Activated gamma-delta T cell treated with anti-CD3 and anti-CD28 coated beads, Interleukin-2, amount 50 U/mL, for 16 hours (primary cell): Measurements from ENCODE around the gene CLEC4G.
"Not testable (repeated sequence)": the region's sequence is repeated elsewhere in the genome, so short reads cannot be mapped to it uniquely, and the experiment has no call there.

Source experiments
- DNase-seq: peaks from one replicate; pipeline ENCODE4 v3.0.0-alpha.2; 2020; ENCODE audit warnings: low read depth

Gene CLEC4G

DNA sequence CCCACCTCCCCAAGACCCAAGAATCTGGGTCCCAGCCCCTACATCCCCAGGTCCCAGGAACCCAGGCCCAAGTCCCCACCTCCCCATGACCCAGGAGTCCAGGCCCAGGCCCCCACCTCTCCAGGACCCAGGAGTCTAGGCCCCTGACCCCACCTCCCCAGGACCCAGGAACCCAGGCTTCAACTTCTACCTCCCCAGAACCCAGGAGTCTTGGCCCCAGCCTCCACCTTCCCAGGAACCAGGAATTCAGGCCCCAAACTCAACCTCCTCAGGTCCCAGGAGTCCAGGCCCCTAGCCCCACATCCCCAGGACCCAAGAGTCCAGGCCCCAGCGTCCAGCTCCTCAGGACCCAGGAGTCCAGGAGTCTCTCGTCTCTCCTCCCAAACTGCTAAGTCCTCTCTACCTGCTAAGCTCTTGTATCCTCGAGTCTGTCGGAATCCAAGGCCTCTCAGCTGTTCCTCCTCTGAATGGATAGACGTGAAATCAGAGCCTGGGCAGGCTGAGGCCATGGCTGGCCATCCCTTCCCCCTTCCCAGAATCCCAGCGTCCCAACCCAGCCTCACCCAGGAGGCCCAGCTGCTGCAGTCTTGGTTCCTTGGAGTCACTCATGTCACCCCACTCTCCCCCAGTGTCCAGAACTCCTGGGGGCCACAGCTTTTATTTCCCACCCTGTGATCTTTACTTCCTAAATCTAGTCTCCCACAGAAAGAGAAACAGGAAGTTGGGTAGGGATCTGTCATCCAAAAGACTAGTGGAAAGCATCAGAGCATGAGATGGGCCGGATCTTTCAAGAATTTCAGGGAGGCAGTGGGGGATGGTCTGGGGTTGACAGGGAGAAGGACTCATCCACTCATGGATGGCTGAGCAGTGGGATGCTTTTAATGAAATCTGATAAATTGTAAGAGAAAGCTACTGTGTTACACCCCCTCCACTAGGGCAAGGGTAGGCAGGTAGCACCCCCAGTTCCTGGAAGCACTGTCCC is 15.3 kb upstream of the CLEC4G start, which contains the start of gene CD209:
TSS of gene CD209 (minus strand) at position 632 of the 982 bp plus-strand sequence. CDS start at position 609, 23 bp downstream.
- no peak for DNase-seq

- DNase-seq = not testable (repeated sequence)
These were observed 14.4 kb upstream of the CLEC4G start for GRCh38 chr19:7746306-7746705.

DNA sequence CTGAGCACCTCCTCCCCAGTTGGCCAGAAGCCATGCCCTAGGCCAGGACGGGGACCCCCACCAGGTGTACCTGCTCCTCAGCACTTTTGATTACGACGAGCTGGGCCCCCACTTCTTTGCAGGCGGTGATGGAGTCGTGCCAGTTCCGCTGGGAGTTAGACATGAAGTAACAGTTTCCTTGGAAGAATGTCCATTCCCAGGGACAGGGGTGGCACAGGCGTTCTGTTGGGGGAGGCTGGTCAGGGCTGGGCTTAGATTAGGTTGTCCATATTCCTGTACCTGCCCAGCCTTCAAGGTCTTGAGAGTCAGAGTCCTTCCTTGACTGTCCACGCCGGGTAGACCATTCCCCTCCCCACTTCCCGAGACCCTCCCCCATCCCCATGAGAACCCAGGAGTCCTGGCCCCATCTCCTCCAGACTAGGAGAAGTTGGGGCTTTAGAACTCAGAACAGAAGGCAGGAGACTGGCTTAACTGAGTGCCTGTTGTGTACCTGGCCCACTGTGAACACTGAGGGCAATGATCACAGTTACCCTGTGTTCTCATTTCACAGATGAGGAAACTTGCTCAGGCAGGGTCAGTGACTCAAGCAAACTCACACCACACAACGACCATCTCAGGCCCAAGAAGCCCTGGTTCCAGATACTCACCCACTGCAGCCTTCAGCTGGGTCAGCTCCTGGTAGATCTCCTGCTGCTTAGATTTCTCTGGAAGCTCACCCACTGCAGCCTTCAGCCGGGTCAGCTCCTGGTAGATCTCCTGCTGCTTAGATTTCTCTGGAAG is 13.2 kb upstream of the CLEC4G start:
- DNase-seq = no peak

DNA sequence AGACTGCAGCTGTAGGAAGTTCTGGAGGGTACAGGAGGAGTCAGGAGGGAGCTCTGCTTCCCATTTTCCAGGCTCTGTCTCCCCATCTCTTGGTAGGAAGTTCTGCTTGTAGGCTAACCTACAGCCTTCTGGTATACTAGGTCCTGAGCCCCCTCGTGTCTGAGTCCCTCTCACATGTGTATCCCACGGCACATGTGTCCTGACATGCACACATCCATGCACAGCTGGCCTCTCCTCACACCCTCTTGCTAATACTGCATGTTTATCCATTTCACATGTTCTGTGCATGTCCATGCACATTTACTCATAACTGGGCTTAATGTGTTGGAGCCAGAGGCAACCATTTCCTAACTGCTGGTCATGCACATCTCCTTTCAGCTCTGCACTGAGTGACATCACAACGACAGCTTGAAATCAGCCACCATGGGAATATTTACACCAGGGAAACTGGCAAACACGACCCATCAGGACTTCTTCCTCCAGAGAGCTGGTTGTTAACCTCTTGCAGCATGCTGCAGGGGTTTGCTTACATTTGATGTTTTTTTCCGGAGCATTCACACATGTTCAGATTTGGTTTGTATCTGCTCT is 12.4 kb upstream of the CLEC4G start:
- no peak for DNase-seq

DNA sequence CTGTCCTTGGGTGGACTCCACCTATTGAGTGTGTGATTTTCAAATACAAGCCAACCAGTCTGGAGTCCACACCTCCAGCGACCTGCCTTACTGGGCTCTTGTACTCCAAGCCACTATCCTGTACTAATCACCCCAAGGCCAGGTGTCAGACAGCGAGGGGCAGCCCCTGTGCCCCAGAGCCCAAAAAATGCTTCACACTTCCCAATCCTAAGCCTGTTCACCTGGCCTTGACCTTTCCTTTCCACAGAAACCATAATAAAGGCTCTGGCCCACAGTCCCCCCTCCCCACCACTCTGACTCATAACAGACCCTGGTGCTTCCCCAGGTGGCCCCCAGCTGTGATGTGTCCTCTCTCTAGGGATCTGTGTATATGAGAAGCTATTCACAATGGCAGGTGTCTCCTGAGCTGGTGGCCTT is 11.5 kb upstream of the CLEC4G start:
- no peak for DNase-seq

- DNase-seq = no peak
These were observed 11.1 kb upstream of the CLEC4G start for GRCh38 chr19:7742991-7743390.

DNA sequence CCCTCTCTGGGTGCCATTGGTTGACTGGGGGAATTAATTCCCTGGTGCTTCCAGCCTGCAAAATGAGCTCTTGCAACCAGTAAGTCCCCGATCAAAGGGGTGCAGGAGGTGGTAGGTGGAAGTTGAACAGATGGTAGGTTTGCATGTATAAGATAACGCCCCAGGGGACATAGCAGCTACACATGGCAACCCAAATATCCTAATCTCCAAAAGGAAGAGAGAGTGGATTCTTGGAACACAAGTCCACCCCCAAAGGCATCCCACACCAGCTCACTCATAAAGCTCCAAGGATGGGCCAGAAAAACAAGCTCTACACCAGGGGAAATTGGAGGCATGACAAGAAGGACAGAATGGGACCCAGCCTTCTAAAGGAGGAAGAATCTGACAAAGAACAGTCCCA is 10.7 kb upstream of the CLEC4G start:
- no peak for DNase-seq

GRCh38 chr19:7740682-7741054 is 8.8 kb upstream of the CLEC4G start:
- no peak for DNase-seq

- DNase-seq = no peak
These were observed 8.1 kb upstream of the CLEC4G start for GRCh38 chr19:7739801-7740681.

- DNase-seq = no peak
These were observed 7.4 kb upstream of the CLEC4G start for GRCh38 chr19:7739211-7739755.

DNA sequence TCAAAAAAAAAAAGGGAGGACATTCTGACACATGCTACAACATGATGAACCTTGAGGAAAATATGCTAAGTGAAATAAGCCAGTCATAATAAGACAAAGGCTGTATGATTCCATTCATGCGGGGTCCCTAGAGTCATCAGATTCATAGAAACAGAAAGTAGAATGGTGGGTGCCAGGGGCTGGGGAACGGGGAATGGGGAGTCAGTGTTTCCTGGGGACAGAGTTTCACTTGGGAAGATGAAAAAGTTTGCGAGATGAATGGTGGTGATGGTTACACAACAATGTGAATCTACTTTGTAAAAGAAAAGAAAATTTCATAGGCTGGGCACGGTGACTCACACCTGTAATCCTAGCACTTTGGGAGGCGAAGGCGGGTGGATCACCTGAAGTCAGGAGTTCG is 6.1 kb upstream of the CLEC4G start:
- DNase-seq = no peak

DNA sequence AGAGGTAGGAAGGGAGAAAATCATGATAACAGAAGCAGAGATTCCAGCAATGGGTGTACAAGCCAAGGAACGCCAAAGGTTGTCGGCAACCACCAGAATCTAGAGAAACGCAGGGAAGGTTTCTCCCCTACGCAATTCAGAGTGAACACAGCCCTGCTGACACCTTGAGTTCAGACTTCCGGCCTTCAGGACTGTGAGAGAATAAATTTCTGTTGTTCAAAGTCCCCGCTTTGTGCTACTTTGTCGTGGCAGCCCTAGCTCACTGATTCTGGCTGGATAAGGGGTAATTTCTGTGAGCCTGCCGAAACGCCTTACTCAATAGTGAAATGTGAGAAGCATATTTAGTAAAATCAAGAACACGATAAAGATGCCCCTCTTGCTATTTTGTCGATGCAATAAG is 5.3 kb upstream of the CLEC4G start:
- DNase-seq = no peak

DNA sequence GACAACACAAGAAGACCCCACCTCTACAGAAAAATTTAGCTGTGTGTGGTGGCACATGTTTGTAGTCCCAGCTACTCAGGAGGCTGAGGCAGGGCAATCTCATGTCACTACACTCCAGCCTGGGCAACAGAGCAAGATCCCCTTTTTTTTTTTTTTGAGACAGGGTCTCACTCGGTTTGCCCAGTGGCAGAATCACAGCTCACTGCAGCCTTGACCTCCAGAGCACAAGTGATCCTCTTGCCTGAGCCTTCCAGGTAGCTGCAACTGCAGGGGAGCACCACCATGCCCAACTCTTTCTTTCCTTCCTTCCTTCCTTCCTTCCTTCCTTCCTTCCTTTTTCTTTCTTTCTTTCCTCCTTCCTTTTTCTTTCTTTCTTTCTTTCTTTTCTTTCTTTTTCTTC is 4.2 kb upstream of the CLEC4G start:
- DNase-seq = no peak

DNA sequence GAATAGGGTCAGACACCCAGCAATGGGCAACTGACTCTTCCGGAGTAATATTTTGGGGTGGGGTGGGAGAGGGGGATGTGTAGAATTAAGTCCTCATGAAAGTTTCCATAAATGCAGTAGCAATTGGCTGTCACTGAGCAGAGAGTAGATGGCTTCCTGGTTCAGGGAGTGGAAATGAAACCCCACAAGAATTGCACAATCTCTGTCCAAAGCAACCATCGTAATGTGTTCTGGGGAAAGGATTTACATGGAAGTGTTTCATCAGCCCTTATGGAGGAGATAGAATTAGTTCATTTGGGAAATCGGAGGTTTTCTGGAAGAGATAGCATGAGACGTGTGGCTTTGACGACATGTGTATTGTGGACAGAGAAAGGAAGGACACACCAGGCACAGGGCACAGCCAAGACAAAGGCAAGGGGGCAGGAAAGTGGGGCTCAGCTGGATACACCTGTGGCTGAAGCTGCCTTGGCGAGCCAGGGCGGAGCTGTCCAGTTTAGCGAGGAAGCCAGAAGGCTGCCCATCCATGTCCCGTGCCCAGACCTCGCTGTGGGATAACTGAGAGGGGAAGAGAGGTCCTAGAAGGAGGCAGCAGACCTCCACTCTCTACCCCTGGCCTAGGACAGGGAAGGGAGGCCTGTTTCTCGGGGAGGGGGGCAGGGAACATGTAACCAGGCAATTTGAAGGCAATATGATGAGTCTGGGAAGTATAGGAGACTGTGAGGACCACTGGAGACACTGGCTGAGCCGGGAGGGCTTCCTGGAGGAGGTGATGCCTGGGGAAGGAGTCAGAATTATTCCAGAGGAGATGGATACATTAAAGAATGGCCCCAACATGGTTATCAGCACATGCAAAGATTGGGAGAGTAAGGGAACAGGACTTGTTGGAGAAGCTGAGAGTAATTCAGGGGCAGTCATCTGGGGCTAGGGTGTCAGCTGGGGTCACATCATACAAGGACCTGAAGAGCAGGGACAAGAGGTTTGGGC is 2.6 kb upstream of the CLEC4G start:
- no peak for DNase-seq

- DNase-seq = no peak
These were observed 1.5 kb upstream of the CLEC4G start for GRCh38 chr19:7733376-7733775.

DNA sequence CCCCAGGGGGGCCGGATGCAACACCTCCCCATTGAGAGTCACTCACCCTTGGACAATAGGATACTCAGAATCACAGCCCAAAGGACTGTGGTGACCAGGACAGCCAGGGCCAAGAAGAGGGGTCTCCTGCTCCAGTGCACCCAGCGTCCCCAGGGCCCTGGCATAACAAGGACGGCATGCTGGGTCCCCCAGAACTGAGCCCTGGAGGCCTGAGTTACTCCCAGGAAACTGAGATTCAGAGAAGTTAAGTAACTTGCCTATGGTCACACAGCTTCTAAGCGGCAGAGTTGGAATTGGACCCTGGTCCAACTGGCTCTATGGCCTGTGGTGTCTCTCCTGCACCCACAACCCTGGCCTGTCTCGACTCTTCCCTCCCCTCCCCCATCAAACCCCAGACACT is 295 bp downstream of the CLEC4G start:
- no peak for DNase-seq

GRCh38 chr19:7731218-7731595 is 703 bp downstream of the CLEC4G start:
- DNase-seq = no peak

GRCh38 chr19:7730286-7731217 is 1.4 kb downstream of the CLEC4G start:
- no peak for DNase-seq

- no peak for DNase-seq
These were observed 2.1 kb downstream of the CLEC4G start for GRCh38 chr19:7729831-7730285.
